ENCODE data around the gene DGKB. TPM values are rescaled to one million over a fixed set of nuclear protein-coding genes. Genes with fewer than 3 reads are reported as not detected.

Gene DGKB
- total RNA-seq, 1 donor from 2014 or later, result 0.30 TPM

DNA sequence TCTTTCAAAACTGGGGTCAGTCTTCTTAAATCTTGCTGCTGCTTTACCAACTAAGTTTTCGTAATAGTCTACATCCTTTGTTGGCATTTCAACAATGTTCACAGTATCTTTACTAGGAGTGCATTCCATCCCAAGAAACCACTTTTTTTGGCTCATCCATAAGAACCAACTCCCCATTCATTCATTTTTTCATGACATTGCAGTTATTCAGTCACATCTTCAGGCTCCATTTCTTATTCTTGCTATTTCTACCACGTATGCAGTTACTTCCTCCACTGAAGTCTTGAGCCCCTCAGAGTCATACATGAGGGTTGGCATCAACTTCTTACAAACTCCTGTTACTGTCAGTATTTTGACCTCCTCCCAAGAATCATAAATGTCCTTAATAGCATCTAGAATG lies 392.3 kb downstream of the DGKB start:
- intact Hi-C loops (cut with micrococcal nuclease), result no loop called here
- DNase-seq, result no peak

DNA sequence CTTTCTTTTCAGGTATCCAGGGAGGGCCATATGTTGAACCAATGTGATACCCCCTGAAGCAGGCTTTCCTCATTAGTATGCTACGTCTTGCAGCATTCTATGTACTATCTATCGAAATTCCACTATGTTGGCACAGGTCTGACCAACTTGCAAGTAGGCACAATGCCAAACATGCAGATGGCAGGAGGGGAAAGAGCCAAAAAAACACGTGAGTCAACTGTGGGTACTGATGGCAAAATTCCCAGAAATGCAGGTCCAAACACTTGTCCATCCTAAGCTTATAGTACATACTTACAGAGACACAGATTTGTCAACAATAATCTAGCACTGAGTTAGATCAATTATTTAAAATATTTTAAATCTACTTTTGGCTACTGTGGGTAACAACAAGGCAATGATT lies 394.9 kb downstream of the DGKB start:
- H3K4me3 ChIP-seq, result no peak overlapping the region
- H3K9me3 ChIP-seq (replicated peaks), result peaks cover 26% of the 10 kb centered on the region
- H3K4me1 ChIP-seq, result peaks cover 6% of the 10 kb centered on the region
- H3K27ac ChIP-seq (replicated peaks), result no peak overlapping the region
- DNase-seq, result no peak
- intact Hi-C loops (cut with micrococcal nuclease), result no loop called here
- TF ChIP-seq, protein P1, sequence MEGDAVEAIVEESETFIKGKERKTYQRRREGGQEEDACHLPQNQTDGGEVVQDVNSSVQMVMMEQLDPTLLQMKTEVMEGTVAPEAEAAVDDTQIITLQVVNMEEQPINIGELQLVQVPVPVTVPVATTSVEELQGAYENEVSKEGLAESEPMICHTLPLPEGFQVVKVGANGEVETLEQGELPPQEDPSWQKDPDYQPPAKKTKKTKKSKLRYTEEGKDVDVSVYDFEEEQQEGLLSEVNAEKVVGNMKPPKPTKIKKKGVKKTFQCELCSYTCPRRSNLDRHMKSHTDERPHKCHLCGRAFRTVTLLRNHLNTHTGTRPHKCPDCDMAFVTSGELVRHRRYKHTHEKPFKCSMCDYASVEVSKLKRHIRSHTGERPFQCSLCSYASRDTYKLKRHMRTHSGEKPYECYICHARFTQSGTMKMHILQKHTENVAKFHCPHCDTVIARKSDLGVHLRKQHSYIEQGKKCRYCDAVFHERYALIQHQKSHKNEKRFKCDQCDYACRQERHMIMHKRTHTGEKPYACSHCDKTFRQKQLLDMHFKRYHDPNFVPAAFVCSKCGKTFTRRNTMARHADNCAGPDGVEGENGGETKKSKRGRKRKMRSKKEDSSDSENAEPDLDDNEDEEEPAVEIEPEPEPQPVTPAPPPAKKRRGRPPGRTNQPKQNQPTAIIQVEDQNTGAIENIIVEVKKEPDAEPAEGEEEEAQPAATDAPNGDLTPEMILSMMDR (IDR thresholded peaks at IDR 0.05; ENCODE audit: borderline replicate concordance), result no peak
- no peaks in the 10 kb centered on the region for H3K27me3 ChIP-seq (ENCODE audit: low read depth)
- no peaks in the 10 kb centered on the region for H3K36me3 ChIP-seq

More for the DNA sequence above, 392.3 kb downstream of the DGKB start:
- peaks cover 6% of the 10 kb centered on the region for H3K4me1 ChIP-seq
- H3K4me3 ChIP-seq, result no peak overlapping the region
- TF ChIP-seq, protein P1 (IDR thresholded peaks at IDR 0.05; ENCODE audit: borderline replicate concordance), result no peak
- peaks cover 26% of the 10 kb centered on the region for H3K9me3 ChIP-seq (replicated peaks)
- H3K27me3 ChIP-seq (ENCODE audit: low read depth), result no peaks in the 10 kb centered on the region
- no peak overlapping the region for H3K27ac ChIP-seq (replicated peaks)
- no peaks in the 10 kb centered on the region for H3K36me3 ChIP-seq

DNA sequence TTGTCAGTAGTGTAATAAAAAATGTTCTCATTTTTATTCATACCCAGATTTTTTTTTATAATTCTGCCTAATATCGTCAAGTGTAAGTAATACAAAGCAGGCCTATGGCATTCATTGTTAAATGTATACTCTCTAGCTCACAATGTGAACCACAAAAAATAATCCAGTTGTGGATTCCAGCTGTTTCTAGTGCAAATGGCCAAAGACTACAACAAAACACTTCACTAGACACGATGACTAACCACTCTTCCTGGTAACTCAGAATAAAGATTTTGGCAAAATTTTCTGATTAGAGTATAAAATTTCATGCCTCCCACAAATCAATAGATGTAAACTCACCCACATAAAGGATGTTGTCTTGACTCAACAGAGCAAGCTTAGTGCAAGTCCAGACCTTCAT lies 396.6 kb downstream of the DGKB start:
- Histone ChIP-seq H3K27me3 (ENCODE audit: low read depth) (no peaks in the 10 kb centered on the region), H3K27ac (replicated peaks) (no peak overlapping the region), H3K9me3 (replicated peaks) (peaks cover 29% of the 10 kb centered on the region), H3K4me1 (peaks cover 6% of the 10 kb centered on the region), H3K36me3 (no peaks in the 10 kb centered on the region), H3K4me3 (no peak overlapping the region)
- intact Hi-C loops (cut with micrococcal nuclease), result no loop called here
- TF ChIP-seq, protein P1 (IDR thresholded peaks at IDR 0.05; ENCODE audit: borderline replicate concordance), result no peak
- no peak for DNase-seq

DNA sequence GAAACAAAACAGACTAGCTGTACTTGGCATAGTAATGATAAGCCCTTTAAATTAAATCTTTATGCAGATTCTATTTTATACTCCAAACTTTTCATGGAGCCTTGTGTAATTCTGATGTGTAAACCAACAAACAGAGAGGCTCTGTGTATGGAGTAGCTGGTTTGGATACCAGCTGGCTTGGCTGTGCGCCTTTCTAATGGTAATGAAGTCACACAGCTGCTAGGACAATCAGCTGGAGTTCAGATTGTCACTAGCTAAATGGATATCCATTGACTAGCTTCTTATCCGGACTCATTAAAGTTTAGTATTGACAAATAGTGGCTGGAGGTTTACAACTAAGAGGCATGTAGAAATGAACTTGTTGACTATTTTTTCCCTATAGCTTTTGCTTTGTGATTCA lies 398.4 kb downstream of the DGKB start:
- Histone ChIP-seq H3K36me3 (no peaks in the 10 kb centered on the region), H3K4me1 (peaks cover 6% of the 10 kb centered on the region), H3K27ac (replicated peaks) (no peak overlapping the region), H3K9me3 (replicated peaks) (peaks cover 24% of the 10 kb centered on the region), H3K27me3 (ENCODE audit: low read depth) (no peaks in the 10 kb centered on the region), H3K4me3 (no peak overlapping the region)
- DNase-seq, result no peak
- intact Hi-C loops (cut with micrococcal nuclease), result no loop called here
- TF ChIP-seq, protein P1 (IDR thresholded peaks at IDR 0.05; ENCODE audit: borderline replicate concordance), result no peak

DNA sequence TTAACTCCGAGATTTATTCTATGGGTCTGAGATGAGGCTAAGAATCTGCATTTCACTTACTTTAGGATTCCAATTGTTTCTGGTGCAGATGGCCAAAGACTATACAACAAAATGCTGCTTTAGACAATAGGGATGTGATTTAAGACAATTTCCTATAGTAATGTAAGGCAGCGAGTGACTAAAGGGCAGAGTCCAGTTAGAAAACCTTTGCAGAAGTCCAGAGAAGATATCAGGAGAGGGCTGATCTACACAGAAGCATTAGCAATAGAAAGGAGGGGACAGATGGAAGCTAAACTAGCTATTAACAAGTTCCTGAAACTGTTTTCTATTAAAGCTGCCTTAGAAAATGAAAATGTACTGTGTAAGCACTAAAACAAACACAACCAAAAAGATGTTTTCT lies 398.9 kb downstream of the DGKB start:
- TF ChIP-seq, protein P1 (IDR thresholded peaks at IDR 0.05; ENCODE audit: borderline replicate concordance), result no peak
- Histone ChIP-seq H3K36me3 (no peaks in the 10 kb centered on the region), H3K27ac (replicated peaks) (no peak overlapping the region)

DNA sequence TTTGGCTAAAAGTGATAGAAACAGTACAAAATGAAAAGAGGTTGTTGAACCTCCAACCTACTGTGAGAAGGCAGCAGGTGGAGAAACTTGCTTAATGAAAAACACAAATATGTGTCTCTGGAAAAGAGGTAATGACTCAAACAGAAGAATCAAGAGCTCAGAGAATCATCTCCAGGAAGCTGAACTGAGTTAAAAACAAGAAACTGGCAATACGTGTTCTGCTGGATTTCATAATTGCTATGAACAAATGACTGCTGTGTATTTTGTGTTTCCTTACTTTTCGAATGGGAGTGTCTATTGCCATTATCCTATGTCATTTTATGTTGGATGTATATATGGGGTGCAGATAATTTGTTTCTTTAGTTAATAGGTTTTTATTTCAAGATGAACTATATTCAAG lies 401.1 kb downstream of the DGKB start:
- DNase-seq, result no peak

More for the DNA sequence above, 398.9 kb downstream of the DGKB start:
- no peak for DNase-seq
- no peaks in the 10 kb centered on the region for H3K27me3 ChIP-seq (ENCODE audit: low read depth)
- peaks cover 6% of the 10 kb centered on the region for H3K4me1 ChIP-seq
- intact Hi-C loops (cut with micrococcal nuclease), result no loop called here
- peaks cover 24% of the 10 kb centered on the region for H3K9me3 ChIP-seq (replicated peaks)
- H3K4me3 ChIP-seq, result no peak overlapping the region

More for the DNA sequence above, 401.1 kb downstream of the DGKB start:
- H3K27me3 ChIP-seq (ENCODE audit: low read depth), result no peaks in the 10 kb centered on the region
- TF ChIP-seq, protein P1 (IDR thresholded peaks at IDR 0.05; ENCODE audit: borderline replicate concordance), result no peak
- peaks cover 16% of the 10 kb centered on the region for H3K9me3 ChIP-seq (replicated peaks)
- H3K4me3 ChIP-seq, result no peak overlapping the region
- intact Hi-C loops (cut with micrococcal nuclease), result no loop called here
- no peaks in the 10 kb centered on the region for H3K36me3 ChIP-seq
- no peaks in the 10 kb centered on the region for H3K4me1 ChIP-seq
- H3K27ac ChIP-seq (replicated peaks), result no peak overlapping the region

All from left ventricle myocardium inferior (tissue), 1 donor.